Astrocyte (in vitro differentiated cells and primary cell): ENCODE measurements around the gene SPATA6. TPM values are rescaled to one million over a fixed set of nuclear protein-coding genes. Genes with fewer than 3 reads are reported as not detected.

ENCODE experiments used
- DNase-seq: peaks from one replicate; pipeline ENCODE4 v3.0.0-alpha.2; 2010; ENCODE audit warnings: low read depth
- FAIRE-seq: peaks from 2 replicates; lab custom pipeline; 2011; peaks lifted over from hg19 to GRCh38; lab: Jason Lieb, UNC
- H2AFZ ChIP-seq: 2 replicates; pipeline ENCODE4 v1.6.0; 2012; ENCODE audit warnings: low read depth, low read length, inconsistent platforms
- H3K27ac ChIP-seq: 2 replicates; pipeline ENCODE4 v1.5.1; 2011; ENCODE audit warnings: low read depth, low read length, inconsistent platforms
- H3K27me3 ChIP-seq: 2 replicates; pipeline ENCODE4 v1.6.0; 2011; ENCODE audit warnings: low read length, inconsistent platforms; ENCODE audit not compliant: insufficient read depth
- H3K36me3 ChIP-seq: 2 replicates; pipeline ENCODE4 v1.5.1; 2011; ENCODE audit warnings: low read length, inconsistent platforms; ENCODE audit not compliant: insufficient read depth
- H3K4me1 ChIP-seq: 2 replicates; pipeline ENCODE4 v1.5.1; 2011; ENCODE audit warnings: low read length, inconsistent platforms; ENCODE audit not compliant: insufficient read depth
- H3K4me2 ChIP-seq: 2 replicates; pipeline ENCODE4 v1.6.0; 2012; ENCODE audit warnings: low read length, inconsistent platforms
- H3K4me3 ChIP-seq: 2 replicates; pipeline ENCODE4 v1.5.1; 2011; ENCODE audit warnings: low read depth, mild to moderate bottlenecking, low read length, inconsistent platforms; ENCODE audit not compliant: insufficient read depth
- H3K79me2 ChIP-seq: 2 replicates; pipeline ENCODE4 v1.6.0; 2012; ENCODE audit warnings: mild to moderate bottlenecking, low read length, inconsistent platforms; ENCODE audit not compliant: insufficient read depth
- H3K9ac ChIP-seq: 2 replicates; pipeline ENCODE4 v1.6.0; 2012; ENCODE audit warnings: mild to moderate bottlenecking, low read length, inconsistent platforms
- H3K9me3 ChIP-seq: 2 replicates; pipeline ENCODE4 v1.5.1; 2012; ENCODE audit warnings: low read depth, mild to moderate bottlenecking, low read length, inconsistent platforms; ENCODE audit not compliant: insufficient read depth
- H4K20me1 ChIP-seq: 2 replicates; pipeline ENCODE4 v1.6.0; 2012; ENCODE audit warnings: low read length, inconsistent platforms; ENCODE audit not compliant: insufficient read depth
- H3K27ac Mint-ChIP-seq: one replicate; pipeline ENCODE4 v1.8.0; 2021; ENCODE audit warnings: mild to moderate bottlenecking, mixed read lengths; ENCODE audit not compliant: unreplicated experiment
- H3K27me3 Mint-ChIP-seq: one replicate; pipeline ENCODE4 v1.8.0; 2021; ENCODE audit warnings: low read depth, mixed read lengths; ENCODE audit not compliant: unreplicated experiment
- H3K36me3 Mint-ChIP-seq: one replicate; pipeline ENCODE4 v1.8.0; 2021; ENCODE audit warnings: low read depth, mixed read lengths; ENCODE audit not compliant: unreplicated experiment
- H3K4me1 Mint-ChIP-seq: one replicate; pipeline ENCODE4 v1.8.0; 2021; ENCODE audit warnings: low read depth, mixed read lengths; ENCODE audit not compliant: unreplicated experiment
- H3K4me3 Mint-ChIP-seq: one replicate; pipeline ENCODE4 v1.8.0; 2021; ENCODE audit warnings: mild to moderate bottlenecking, moderate library complexity, mixed read lengths; ENCODE audit not compliant: unreplicated experiment
- H3K9me3 Mint-ChIP-seq: one replicate; pipeline ENCODE4 v1.8.0; 2021; ENCODE audit warnings: mild to moderate bottlenecking, mixed read lengths; ENCODE audit not compliant: unreplicated experiment
- EZH2 ChIP-seq: IDR thresholded peaks from 2 replicates; pipeline ENCODE4 v1.6.1; 2012; ENCODE audit warnings: mild to moderate bottlenecking, low read length, inconsistent platforms; ENCODE audit not compliant: insufficient read depth
- total RNA-seq: library from RNA; stranded (reverse); gene quantifications from 2 replicates; pipeline ENCODE4 v1.2.1, GENCODE V29; 2021
- TF ChIP-seq, protein P1 (sequence below): IDR thresholded peaks from 2 replicates; pipeline ENCODE4 v1.5.1; 2011; ENCODE audit warnings: low read depth, mild to moderate bottlenecking, inconsistent platforms, low read length, moderate library complexity; ENCODE audit not compliant: insufficient read depth

The SPATA6 gene
- total RNA-seq, 1 donor from 2014 or later, result 8.2 TPM

DNA sequence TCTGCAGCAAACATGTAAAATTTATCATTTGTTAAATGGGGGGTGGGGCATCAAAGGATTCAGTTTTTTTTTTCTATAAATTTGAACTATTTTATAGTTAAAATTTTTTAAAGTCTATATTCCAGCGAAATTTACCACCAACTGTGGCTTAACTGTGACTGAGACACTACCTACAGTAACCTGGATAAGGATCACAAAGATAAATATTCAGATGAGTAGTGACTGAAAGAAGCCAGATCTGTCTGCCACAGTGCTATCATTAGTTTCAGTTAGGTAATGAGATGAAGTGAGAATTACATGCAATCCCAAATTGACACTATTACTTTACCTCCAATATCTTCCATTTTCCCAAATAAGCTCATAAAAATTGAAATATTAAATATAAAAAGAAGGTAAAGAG, 5.4 kb downstream of the SPATA6 start:
- H3K27me3 Mint-ChIP-seq, result no peaks in the 10 kb centered on the region
- no peak for TF ChIP-seq EZH2
- TF ChIP-seq, protein P1, sequence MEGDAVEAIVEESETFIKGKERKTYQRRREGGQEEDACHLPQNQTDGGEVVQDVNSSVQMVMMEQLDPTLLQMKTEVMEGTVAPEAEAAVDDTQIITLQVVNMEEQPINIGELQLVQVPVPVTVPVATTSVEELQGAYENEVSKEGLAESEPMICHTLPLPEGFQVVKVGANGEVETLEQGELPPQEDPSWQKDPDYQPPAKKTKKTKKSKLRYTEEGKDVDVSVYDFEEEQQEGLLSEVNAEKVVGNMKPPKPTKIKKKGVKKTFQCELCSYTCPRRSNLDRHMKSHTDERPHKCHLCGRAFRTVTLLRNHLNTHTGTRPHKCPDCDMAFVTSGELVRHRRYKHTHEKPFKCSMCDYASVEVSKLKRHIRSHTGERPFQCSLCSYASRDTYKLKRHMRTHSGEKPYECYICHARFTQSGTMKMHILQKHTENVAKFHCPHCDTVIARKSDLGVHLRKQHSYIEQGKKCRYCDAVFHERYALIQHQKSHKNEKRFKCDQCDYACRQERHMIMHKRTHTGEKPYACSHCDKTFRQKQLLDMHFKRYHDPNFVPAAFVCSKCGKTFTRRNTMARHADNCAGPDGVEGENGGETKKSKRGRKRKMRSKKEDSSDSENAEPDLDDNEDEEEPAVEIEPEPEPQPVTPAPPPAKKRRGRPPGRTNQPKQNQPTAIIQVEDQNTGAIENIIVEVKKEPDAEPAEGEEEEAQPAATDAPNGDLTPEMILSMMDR, result no peak
- Histone ChIP-seq H3K9me3 (no peaks in the 10 kb centered on the region), H3K27ac (no peak overlapping the region), H3K4me3 (no peak overlapping the region), H3K9ac (no peak overlapping the region), H4K20me1 (no peaks in the 10 kb centered on the region), H3K4me2 (no peak overlapping the region), H3K27me3 (no peaks in the 10 kb centered on the region), H3K79me2 (no peaks in the 10 kb centered on the region), H3K4me1 (peaks cover 18% of the 10 kb centered on the region), H2AFZ (no peak overlapping the region), H3K36me3 (no peaks in the 10 kb centered on the region)
- FAIRE-seq (no peak), DNase-seq (no peak)
- peaks cover 3% of the 10 kb centered on the region for H3K4me1 Mint-ChIP-seq
- H3K36me3 Mint-ChIP-seq, result no peaks in the 10 kb centered on the region
- H3K27ac Mint-ChIP-seq, result no peak overlapping the region
- no peaks in the 10 kb centered on the region for H3K9me3 Mint-ChIP-seq
- no peak overlapping the region for H3K4me3 Mint-ChIP-seq

DNA sequence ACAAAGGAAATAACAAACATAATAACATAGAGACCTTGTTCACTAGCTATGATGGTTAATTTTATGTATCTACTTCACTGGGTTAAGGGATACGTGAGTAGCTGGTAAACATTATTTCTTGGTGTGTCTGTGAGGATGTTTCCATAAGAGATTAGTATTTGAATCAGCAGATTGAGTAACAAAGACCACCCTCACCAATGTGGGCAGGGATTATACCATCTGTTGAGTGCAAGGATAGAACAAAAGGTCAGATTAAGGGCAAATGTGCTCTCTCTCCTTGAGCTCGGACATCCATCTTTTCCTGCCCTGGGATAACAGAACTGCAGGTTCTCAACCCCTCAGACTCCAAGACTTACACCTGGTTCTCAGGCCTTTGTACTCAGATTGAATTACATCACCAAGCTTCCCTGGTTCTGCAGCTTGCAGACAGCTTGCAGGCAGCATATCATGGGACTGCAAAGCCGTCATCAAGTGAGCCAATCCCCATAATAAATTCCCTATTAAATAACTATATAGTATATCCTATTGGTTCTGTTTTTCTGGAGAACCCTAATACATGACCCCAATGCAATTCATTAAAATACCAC, 9.2 kb downstream of the SPATA6 start:
- Histone ChIP-seq H2AFZ (no peak overlapping the region), H3K9me3 (no peaks in the 10 kb centered on the region), H3K4me1 (no peaks in the 10 kb centered on the region), H3K27ac (no peak overlapping the region), H3K9ac (no peak overlapping the region), H3K4me3 (no peak overlapping the region), H4K20me1 (no peaks in the 10 kb centered on the region), H3K36me3 (no peaks in the 10 kb centered on the region), H3K27me3 (no peaks in the 10 kb centered on the region), H3K79me2 (no peaks in the 10 kb centered on the region), H3K4me2 (no peak overlapping the region)
- Mint-ChIP-seq H3K36me3 (no peaks in the 10 kb centered on the region), H3K9me3 (no peaks in the 10 kb centered on the region), H3K4me3 (no peak overlapping the region), H3K27me3 (no peaks in the 10 kb centered on the region), H3K27ac (no peak overlapping the region), H3K4me1 (no peaks in the 10 kb centered on the region)
- no peak for DNase-seq
- TF ChIP-seq, protein P1, result no peak
- no peak for TF ChIP-seq EZH2
- FAIRE-seq, result no peak

DNA sequence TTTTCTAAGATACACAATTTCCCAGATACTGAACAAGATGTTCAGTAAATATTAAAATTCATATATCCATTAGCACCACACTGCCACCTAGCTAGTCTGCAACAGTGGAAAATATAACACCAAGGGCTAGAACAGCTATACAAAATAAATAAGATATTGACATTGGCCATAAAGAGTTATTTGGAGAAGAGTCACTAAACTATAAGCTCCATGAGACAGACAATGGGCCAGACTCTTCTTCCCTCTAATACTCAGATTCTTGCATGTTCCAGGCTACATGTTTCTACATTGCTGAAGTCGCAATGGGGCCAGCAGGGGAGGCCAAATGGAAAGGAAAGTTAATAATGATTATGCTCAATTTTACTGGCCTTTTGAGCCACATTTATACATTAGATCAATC, 21.5 kb downstream of the SPATA6 start:
- FAIRE-seq (no peak), DNase-seq (no peak)
- no peaks in the 10 kb centered on the region for H3K27me3 Mint-ChIP-seq
- H3K4me3 Mint-ChIP-seq, result no peak overlapping the region
- Histone ChIP-seq H3K9me3 (no peaks in the 10 kb centered on the region), H3K27me3 (no peaks in the 10 kb centered on the region), H3K4me1 (no peaks in the 10 kb centered on the region), H3K4me3 (no peak overlapping the region), H3K9ac (no peak overlapping the region), H3K27ac (no peak overlapping the region), H3K36me3 (no peaks in the 10 kb centered on the region), H3K4me2 (no peak overlapping the region), H3K79me2 (no peaks in the 10 kb centered on the region), H4K20me1 (no peaks in the 10 kb centered on the region), H2AFZ (no peak overlapping the region)
- TF ChIP-seq EZH2, result no peak
- TF ChIP-seq, protein P1, result no peak
- no peaks in the 10 kb centered on the region for H3K4me1 Mint-ChIP-seq
- no peak overlapping the region for H3K27ac Mint-ChIP-seq
- H3K9me3 Mint-ChIP-seq, result no peaks in the 10 kb centered on the region
- H3K36me3 Mint-ChIP-seq, result no peaks in the 10 kb centered on the region
